GM10847 (cell line): Measurements from ENCODE around the gene ALG5.

Experiments used
- POLR2A ChIP-seq: IDR thresholded peaks from 2 replicates; pipeline ENCODE4 v1.6.1; 2011; ENCODE audit not compliant: insufficient read length; ENCODE audit errors: extremely low read depth

The ALG5 gene

GRCh38 chr13:36999054-36999714 is at the start of gene ALG5:
TSS of gene ALG5 (minus strand) at chr13:36999340. CDS start at chr13:36999300, 40 bp downstream.
- TF ChIP-seq POLR2A, result peak; percentile 94

GRCh38 chr13:37047846-37048245 is 48.7 kb upstream of the ALG5 start:
- TF ChIP-seq POLR2A, result no peak

GRCh38 chr13:37047032-37047431 is 47.9 kb upstream of the ALG5 start:
- no peak for TF ChIP-seq POLR2A

GRCh38 chr13:37046062-37046461 is 46.9 kb upstream of the ALG5 start:
- TF ChIP-seq POLR2A, result no peak

- TF ChIP-seq POLR2A, result no peak
Measured at GRCh38 chr13:37040789-37041188, 41.6 kb upstream of the ALG5 start.

- TF ChIP-seq POLR2A, result no peak
Measured at GRCh38 chr13:37039896-37040295, 40.8 kb upstream of the ALG5 start.

- no peak for TF ChIP-seq POLR2A
Measured at GRCh38 chr13:37037241-37037640, 38.1 kb upstream of the ALG5 start.

- TF ChIP-seq POLR2A, result no peak
Measured at GRCh38 chr13:37029617-37030016, 30.5 kb upstream of the ALG5 start.

GRCh38 chr13:37027639-37028038 is 28.5 kb upstream of the ALG5 start:
- TF ChIP-seq POLR2A, result no peak

- no peak for TF ChIP-seq POLR2A
Measured at GRCh38 chr13:37026771-37027170, 27.6 kb upstream of the ALG5 start.

- TF ChIP-seq POLR2A, result no peak
Measured at GRCh38 chr13:37023871-37024270, 24.7 kb upstream of the ALG5 start.

GRCh38 chr13:37014609-37015008 is 15.5 kb upstream of the ALG5 start:
- TF ChIP-seq POLR2A, result no peak

GRCh38 chr13:37011788-37012187 is 12.6 kb upstream of the ALG5 start:
- no peak for TF ChIP-seq POLR2A

GRCh38 chr13:37011002-37011401 is 11.9 kb upstream of the ALG5 start:
- no peak for TF ChIP-seq POLR2A

GRCh38 chr13:37010424-37010823 is 11.3 kb upstream of the ALG5 start:
- no peak for TF ChIP-seq POLR2A

- TF ChIP-seq POLR2A, result no peak
Measured at GRCh38 chr13:37009692-37010091, 10.6 kb upstream of the ALG5 start.

- no peak for TF ChIP-seq POLR2A
Measured at GRCh38 chr13:37001921-37002250, 2.7 kb upstream of the ALG5 start.
